Dermis microvascular lymphatic vessel endothelial cell (primary cell): Measurements from ENCODE around the gene DHRS7. TPM values are rescaled to one million over a fixed set of nuclear protein-coding genes. Genes with fewer than 3 reads are reported as not detected.

Source experiments
- DNase-seq, 2 donors: peaks; one replicate each; pipeline versions ENCODE4 v3.0.0 to v3.0.0-alpha.2; 2010; ENCODE audit warnings: low read depth in 2 of 2
- total RNA-seq: library from RNA; depleted of rRNA; stranded (reverse); fragments of >200 nt; gene quantifications from 2 replicates; pipeline ENCODE4 v1.2.1, GENCODE V29; 2014

DHRS7 gene
- total RNA-seq, 1 donor from 2014 or later = 78.3 TPM

DNA sequence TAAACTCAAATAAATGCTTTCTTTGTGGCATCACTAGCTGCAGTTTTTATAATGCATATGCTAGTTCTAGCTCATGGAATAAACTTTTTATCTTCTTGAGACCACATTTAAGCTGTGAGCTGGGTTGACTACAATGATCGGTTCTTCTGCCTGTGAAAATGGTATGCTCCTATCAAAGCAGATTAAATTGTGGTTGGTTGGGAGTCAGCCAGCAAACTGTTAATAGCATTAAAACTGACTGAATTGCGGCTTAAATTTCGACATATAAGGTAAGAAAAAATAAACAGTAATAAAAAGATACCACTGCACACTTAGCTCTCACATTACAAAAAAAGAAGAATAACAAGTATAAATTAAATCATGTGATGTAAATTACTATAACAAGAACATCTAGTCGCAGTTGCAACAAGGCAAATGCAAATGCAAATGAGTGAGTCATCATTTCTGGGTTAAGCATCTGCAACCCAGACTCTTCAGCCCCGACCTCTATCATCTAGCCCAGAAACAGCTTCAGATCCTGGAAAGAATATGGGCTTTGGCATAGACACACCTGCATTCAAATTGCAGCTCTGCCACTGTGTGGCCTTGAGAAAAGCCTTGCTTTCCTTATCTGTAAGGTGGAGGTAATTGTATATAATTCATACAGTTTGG lies 19.8 kb upstream of the DHRS7 start:
- no peak for DNase-seq

- peak; percentile 57 to 73 for DNase-seq
These were observed 19.1 kb upstream of the DHRS7 start for GRCh38 chr14:60184146-60184904.

DNA sequence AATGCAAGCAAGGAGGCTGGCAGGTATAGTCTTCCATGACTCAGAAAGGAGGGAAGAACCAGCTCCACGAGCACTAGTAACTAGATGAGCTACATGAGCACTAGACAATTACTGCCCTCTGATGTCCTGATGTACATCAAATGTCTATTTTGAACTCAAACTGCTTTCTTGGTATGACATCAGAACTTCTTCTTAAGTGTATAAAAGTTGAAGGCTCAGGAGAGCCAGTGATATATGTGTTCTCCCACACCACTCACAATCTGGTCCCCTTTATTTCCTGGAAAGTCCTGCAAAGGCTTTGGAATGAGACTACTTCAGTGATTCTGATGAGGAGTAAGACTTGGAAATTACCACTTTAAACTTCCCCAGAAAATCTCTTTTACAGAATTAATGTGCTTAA lies 18.5 kb upstream of the DHRS7 start:
- no peak for DNase-seq

- no peak for DNase-seq
These were observed 17.9 kb upstream of the DHRS7 start for GRCh38 chr14:60183138-60183537.

DNA sequence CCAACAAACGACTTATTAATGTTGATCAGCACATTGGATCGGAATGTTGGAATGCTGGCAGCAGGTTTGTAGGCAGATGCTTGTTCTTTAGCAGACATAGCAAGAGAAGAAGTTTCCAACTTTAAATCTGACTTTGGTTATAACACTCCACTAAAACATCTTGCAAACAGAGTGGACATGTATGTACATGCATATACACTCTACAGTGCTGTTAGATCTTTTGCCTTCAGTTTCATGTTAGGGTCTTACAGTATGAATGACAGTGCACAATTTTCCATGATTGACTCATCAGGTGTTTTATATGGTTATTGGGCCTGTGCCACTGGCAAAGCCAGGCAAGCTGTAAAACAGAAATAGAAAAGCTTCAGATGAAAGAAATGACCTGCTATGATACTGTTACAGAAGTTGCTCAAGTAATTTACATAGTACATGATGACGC lies 14.3 kb upstream of the DHRS7 start:
- DNase-seq = no peak

DNA sequence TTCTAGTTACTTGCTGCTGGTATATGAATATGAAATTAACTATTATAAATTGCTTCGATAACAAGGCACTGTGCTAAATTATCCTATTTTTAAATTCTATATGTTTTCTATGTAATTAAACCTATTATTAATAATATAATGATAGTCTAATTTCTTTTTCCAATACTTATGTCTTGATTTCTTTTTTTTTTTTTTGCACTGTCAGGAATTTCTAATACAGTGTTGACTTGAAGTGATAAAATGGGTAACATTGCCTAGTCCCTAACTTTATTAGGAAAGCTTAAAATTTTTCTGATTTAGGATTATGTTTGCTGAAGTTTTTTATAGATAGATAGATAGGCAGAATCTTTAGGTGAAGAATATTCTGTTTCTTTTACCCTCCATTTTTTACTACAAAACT lies 13.6 kb upstream of the DHRS7 start:
- no peak for DNase-seq

DNA sequence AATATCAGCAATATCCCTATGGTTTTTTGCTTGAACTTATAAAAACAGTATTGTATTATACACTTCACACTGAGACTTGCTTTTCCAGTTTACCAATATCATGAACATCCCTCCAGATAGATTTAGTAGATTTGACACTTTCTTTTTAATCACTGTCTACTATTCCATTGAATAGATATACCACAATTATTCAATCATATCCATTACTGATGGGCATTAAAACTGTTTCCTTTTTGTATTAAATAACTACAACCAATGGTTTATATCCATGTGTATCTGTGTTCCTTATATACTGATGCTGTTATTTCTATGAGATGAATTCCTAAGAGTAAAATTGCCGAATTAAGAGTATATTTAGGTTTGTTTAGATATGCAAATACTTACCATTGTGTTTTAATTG lies 13.0 kb upstream of the DHRS7 start:
- DNase-seq = no peak

- no peak for DNase-seq
These were observed 10.2 kb upstream of the DHRS7 start for GRCh38 chr14:60175255-60175902.

- DNase-seq = no peak
These were observed 9.4 kb upstream of the DHRS7 start for GRCh38 chr14:60174352-60175254.

DNA sequence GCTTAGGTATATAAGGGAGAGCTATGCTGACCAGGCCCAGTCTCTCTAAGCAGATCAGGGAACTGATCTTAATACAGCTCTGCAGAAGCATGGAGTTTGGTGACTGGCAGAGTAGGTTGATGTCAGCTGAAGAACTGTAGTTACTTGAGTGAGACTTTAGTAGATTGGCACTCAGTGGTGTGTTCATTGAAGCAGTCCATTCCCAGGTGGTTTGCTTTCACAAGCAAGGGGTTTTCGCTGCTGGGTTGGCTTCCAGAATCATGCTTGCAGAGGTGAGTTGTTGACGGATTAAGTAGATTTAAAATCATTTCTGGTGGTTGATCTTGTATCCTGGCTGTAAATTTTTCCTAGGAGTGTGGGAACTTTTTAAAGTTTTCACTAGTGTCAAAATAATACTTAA lies 6.5 kb upstream of the DHRS7 start:
- DNase-seq = no peak

DNA sequence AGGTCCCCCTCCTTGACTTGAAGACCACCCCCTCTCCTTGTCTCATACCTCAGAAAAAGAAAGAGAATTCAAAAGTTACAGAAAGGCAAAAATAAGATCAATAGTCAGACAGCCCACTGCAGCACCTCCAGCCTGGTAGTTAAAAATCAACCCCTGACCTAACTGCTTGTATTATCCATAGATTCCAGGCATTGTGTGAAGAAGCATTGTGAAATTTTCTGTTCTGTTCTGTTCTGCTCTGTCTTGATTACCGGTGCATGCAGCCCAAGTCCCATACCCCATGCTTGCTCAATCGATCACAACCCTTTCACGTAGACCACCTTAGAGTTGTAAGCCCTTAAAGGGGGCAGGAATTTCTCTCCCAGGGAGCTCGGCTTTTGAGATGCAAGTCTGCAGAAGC lies 5.8 kb upstream of the DHRS7 start:
- DNase-seq = no peak

DNA sequence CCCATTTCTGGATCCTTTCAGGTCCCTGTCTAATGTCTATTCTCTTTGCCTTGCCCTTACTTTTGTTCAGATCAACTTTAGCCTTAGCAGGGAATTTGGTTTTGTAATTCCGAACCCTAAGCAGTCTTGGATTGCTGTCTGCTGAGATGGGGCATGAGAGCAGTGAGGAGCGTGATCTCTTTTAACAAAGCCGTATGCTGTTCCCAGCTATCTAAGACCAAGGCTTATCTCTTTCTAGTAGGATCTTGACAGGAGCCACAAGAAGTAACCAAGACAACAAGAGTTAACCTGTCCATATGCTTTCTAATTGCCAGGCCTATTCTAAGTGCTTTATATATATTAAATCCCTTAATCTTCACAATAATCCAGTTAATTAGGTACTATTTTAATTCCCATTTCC lies 4.5 kb upstream of the DHRS7 start:
- no peak for DNase-seq

DNA sequence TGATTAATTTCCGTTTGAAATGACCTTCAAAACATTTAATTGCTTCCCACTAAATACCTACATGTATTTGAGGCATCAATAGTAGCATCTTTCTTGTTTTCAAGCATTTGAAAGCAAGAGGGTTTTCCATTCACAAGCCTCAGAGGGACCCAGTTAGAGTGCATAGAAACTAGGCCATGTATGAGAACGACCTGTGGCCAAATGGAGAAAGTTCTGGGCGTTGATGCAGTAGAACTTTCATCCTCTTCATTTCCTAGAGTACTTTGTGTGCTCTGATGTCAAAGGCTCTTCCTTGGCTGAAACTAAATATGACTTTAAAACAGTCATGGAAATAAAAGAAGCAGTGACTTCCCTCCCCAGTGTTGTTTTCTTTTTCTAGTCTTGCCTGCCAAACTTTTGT lies 944 bp upstream of the DHRS7 start:
- no peak for DNase-seq

GRCh38 chr14:60165547-60165876 lies 314 bp upstream of the DHRS7 start:
- no peak for DNase-seq

DNA sequence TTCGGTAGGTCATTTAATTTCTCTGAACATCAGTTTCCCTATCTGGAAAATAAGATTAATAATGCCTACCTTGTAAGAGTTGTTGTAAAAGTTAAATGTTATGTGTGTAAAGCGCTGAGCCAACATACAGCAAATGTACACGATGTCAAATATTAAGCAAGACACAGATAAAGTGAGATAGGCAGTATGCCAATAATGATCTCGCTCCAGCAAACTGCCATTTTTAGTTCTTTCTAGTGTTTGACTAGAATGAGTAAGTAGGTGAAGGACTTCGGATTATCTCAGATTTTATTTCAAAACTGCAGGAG lies 840 bp downstream of the DHRS7 start:
- no peak for DNase-seq

GRCh38 chr14:60163693-60164092 lies 1.5 kb downstream of the DHRS7 start:
- no peak for DNase-seq

DNA sequence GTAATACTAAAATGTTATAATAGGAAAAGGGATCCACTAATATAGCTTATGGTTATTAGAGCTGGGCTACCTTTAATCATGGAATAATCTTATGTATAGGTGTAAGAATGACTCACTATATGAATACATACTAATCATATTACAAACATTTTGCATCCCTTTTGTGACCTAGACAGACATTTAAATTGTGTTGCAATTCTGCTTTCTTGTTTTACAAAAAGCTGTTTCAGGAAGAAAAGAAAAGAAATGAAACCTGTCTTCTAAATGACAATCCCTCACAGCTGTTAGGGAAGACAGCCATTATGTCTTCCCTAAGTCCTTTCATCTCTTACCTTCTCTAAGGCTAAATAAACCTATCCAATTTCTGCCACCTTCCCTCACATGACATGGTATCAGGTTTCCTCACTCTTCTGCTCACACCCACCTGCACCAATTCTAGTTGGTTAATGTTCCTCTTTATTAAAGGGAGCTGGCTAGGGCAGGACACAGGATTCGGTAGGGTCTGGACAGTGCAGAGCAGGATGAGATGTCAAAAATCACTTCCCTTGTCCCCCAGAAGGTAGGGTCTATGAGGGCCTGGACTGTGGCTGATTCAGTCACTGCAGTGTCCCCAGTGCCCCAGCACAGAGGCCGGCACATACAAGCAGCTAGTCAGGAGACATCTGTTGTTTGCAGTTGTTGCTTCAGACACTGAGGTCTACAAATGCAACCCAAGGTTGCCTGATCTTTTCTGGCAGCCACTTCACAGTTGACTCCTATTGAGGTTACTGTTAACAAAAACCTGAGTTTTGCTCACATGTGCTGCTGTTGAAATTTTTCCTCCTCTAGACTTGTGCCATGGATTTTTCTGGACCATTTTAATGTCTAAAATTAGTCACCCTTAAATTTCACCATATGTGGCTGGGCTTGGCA lies 3.7 kb downstream of the DHRS7 start:
- no peak for DNase-seq

GRCh38 chr14:60160422-60160821 lies 4.8 kb downstream of the DHRS7 start:
- no peak for DNase-seq

- DNase-seq = no peak
These were observed 10.5 kb downstream of the DHRS7 start for GRCh38 chr14:60154671-60155070.

- DNase-seq = no peak
These were observed 11.2 kb downstream of the DHRS7 start for GRCh38 chr14:60153991-60154390.

GRCh38 chr14:60151715-60152114 lies 13.5 kb downstream of the DHRS7 start:
- peak; percentile 72 to 82 for DNase-seq
